HG02642 (cell line): Measurements from ENCODE around the gene ERLIN1.

ENCODE experiments used
- ATAC-seq: cut with Tn5 transposase; IDR thresholded peaks from one replicate; pipeline ENCODE4 v1.9.1; 2021; ENCODE audit warnings: mild to moderate bottlenecking; ENCODE audit not compliant: unreplicated experiment, poor library complexity

ERLIN1 gene

GRCh38 chr10:100174699-100175677, 10.8 kb downstream of the ERLIN1 start:
- ATAC-seq, result peak; percentile 69

GRCh38 chr10:100173035-100173434, 12.8 kb downstream of the ERLIN1 start:
- no peak for ATAC-seq

GRCh38 chr10:100172349-100172748, 13.5 kb downstream of the ERLIN1 start:
- ATAC-seq, result no peak

- ATAC-seq, result no peak
Observed at GRCh38 chr10:100168313-100168643, 17.6 kb downstream of the ERLIN1 start.

- no peak for ATAC-seq
Observed at GRCh38 chr10:100167553-100168312, 18.1 kb downstream of the ERLIN1 start.

GRCh38 chr10:100163704-100164621, 21.9 kb downstream of the ERLIN1 start:
- no peak for ATAC-seq

GRCh38 chr10:100162696-100163095, 23.1 kb downstream of the ERLIN1 start:
- no peak for ATAC-seq

GRCh38 chr10:100158044-100158805, 27.6 kb downstream of the ERLIN1 start:
- ATAC-seq, result peak; percentile 92

- ATAC-seq, result no peak
Observed at GRCh38 chr10:100157156-100157555, 28.7 kb downstream of the ERLIN1 start.

GRCh38 chr10:100155936-100156335, 29.9 kb downstream of the ERLIN1 start:
- ATAC-seq, result no peak

- no peak for ATAC-seq
Observed at GRCh38 chr10:100154666-100155065, 31.2 kb downstream of the ERLIN1 start.

- ATAC-seq, result no peak
Observed at GRCh38 chr10:100153239-100153825, 32.5 kb downstream of the ERLIN1 start.

GRCh38 chr10:100151723-100152300, 34.0 kb downstream of the ERLIN1 start:
- ATAC-seq, result no peak

GRCh38 chr10:100148353-100149211, 37.2 kb downstream of the ERLIN1 start:
- peak; percentile 71 for ATAC-seq

- ATAC-seq, result no peak
Observed at GRCh38 chr10:100146875-100147650, 38.8 kb downstream of the ERLIN1 start.

- ATAC-seq, result no peak
Observed at GRCh38 chr10:100146398-100146797, 39.4 kb downstream of the ERLIN1 start.

GRCh38 chr10:100143756-100144155, 42.1 kb downstream of the ERLIN1 start:
- ATAC-seq, result no peak
